Endometrial microvascular endothelial cells (primary cell): Measurements from ENCODE around the gene TGFB2. TPM values are rescaled to one million over a fixed set of nuclear protein-coding genes. Genes with fewer than 3 reads are reported as not detected.

Experiments
- in situ Hi-C: cut with HindIII; loops from 2 replicates; pipeline ENCODE4 v1.10.0; 2017; ENCODE audit warnings: low sequenced_read_pairs, low pct_unique_long_range_greater_than_20kb; ENCODE audit errors: inconsistent ontology term
- total RNA-seq: library from RNA; depleted of rRNA; stranded (reverse); fragments of >200 nt; gene quantifications from one replicate; pipeline ENCODE4 v1.2.3, GENCODE V29; 2015; ENCODE audit errors: inconsistent ontology term

TGFB2 gene
- total RNA-seq, 1 donor from 2014 or later: 8.5 TPM

DNA sequence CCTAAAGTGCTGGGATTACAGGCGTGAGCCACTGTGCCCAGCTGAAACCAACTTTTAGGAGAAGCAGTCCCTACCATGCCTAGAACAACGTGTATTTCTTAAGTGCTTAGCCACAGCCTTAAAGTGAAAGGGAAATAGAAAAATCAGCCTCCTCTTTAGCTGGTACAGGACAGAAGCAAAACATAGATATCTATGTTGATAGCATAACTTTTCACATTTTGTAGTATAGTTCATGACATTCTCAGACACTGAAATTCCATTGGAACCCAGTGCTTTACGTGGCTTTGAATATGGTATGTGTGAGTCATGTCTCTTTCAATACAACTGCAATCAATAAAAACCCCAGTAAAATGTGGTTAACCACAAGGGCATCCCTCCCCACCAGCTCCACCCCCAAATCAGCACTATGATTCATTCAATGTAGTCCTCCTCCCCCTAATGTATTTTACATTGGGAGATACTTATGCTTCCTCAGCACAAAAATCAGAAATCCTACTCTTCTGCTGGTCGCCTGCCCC is 32.1 kb downstream of the TGFB2 start:
- in situ Hi-C loops: no loop called here

DNA sequence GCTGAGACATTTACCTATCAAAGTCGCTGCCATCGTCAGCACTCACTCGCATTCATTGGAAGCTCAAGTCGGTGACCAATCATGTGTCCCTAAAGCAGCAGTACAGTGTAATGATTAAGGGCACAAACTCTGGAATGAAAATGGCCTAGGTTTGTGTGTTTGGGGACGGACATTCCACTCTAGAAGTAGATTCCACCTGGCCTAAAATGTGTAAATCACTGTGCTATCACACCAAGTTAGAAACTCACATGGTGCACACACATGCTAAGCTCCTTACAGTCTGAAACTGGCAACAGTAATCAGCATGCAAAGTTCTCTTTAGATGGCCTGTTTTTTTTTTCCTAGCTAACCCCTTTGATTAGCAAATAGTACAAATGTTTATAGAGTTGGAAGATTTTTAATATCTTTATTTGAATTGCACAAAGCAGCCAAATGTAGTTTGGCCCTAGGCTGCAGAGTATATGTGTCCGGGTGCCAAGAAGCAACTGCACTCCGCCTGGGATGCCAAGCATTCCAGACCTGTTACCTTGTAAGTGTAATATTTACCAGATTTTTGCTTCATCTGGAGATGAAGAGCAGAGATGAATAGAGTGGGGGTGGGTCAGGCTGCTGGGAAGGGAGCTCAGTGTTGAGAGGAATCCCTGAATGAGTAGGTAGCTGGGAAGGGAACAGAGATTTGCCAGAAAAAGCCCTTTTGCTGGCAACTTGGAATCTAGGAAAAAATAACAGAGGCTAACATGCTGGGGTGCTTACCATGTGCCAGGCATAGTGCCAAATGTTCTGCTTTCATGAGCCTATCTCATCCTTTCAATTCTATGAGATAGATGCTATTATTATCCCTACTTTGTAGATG is 35.2 kb downstream of the TGFB2 start:
- in situ Hi-C loops: no loop called here

DNA sequence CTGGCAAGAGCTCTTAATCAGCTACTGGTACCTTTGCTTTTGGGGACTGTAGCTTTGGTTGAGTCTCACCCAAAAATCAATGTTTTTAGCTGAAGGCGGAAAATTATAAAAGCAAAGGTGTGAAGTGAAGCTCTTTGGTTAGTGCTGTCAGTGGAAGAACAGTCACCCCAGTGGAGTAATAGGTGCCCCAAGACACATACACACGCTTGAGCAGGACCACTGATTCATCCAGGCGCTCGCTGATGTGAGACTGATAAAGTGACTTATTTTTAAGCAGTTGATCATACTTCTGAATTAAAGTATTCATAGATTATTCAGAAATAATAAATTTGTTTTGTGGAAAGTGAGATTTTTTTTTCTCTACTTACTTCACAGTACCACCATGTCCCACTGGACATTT is 37.1 kb downstream of the TGFB2 start:
- in situ Hi-C loops: no loop called here

DNA sequence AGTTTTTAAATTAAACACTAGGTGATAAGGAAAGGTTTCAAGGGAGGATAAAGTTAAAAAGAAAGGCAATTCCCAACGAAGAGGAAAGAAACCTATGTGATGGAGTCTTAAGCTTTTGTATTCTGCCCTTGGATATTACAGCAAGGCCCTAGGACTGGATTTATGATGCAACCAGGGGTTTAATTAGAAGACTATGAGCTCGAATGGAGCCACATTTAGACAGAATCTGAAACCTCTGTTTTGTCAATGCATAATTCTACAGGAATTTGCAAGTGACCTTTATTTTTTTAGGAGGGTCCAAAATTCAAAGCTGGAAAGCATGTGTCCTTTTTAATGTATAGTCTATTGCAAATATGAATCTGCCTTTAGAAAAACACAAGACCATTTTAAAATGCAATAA is 37.9 kb downstream of the TGFB2 start:
- in situ Hi-C loops: no loop called here

DNA sequence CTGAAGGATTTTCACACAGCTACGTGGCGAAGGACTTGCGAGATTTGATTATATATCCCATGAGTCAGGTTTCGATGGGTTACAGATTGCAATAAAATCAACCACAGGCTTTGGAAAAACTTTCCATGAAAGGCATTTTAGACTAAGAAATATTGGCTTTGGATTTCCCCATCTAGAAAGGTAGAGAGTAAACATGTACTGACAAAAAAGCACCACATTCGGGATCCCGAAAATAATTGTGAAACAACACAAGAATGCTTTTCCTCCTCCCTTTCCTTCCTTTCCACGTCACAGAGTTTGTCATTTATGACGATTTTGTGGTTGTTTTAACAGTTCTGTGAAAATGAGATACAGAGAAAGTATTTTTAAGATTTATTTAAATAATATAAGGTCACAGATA is 38.5 kb downstream of the TGFB2 start:
- in situ Hi-C loops: no loop called here

DNA sequence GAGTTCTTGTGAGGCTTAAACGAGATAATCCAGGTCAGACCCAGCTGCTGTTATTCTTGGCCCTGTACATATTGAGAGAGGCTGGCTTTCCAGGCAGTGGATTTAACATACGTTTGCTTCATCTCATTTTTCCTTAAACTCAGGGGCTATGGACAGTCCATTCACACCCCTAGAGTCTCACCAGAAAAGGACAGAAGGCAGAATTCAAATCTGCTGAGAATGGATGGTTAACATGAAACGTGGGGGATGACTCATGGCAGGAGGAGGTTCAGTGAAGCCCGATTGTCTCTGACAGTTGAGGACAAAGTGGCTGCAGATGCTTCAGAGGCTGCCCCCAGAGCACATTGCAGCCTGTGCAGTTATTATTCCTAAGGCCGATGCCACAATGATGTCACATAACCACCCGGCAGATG is 39.5 kb downstream of the TGFB2 start:
- in situ Hi-C loops: no loop called here

DNA sequence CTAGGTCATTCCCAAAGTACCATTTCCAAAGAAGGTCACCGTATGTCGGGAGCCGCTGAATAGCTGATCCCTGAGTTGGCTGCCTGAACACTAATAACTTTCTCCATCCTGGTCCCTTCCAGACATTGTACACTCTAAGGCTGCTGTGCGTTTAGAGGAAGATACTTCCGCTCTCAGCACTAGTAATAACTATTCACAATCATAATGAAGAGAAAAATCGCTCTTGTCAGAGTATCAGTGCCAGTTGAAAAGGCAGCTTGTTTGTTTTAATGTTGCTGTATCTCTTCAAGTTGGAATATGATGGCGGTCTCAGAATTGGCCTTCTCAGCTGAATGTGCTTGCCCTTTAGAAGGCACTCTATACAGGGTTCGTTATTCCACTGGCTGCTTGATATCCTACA is 43.5 kb downstream of the TGFB2 start:
- in situ Hi-C loops: no loop called here

DNA sequence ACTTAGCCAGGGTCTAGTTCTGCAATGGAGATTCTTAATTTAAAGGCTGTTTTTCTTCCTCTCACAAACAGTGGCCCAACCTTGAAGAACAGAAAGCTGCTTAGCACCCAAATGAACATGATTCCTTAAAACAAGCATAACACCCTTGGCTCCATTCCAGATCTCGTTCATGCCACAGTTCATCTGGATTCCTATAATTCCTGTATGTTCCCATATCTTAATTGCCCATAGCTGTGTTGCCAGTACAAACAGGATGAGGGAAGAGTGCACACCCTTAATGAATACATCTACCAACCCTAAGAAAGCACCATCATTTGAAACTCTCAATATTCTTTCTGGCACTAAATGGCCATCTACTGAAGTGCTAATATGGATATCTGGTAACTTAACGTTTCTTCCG is 45.5 kb downstream of the TGFB2 start:
- in situ Hi-C loops: no loop called here

DNA sequence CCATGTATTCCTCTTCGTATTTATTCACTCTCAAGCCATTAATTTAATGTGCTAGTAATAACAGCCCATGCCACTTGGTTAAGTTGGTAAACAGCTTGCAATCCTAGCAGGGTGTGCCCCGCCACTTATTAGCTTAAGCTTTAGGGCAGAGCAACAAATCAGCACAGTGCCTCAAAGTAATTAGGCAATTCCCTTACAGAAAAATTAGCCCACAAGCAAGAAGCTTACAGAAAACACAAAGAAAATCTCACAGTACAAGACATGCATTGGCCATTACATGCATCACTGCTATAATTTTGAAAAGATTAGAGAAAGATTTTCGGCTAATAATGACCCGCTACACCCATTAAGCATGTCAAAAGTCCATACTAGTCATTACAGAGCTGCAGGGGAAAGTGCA is 47.6 kb downstream of the TGFB2 start:
- in situ Hi-C loops: no loop called here

DNA sequence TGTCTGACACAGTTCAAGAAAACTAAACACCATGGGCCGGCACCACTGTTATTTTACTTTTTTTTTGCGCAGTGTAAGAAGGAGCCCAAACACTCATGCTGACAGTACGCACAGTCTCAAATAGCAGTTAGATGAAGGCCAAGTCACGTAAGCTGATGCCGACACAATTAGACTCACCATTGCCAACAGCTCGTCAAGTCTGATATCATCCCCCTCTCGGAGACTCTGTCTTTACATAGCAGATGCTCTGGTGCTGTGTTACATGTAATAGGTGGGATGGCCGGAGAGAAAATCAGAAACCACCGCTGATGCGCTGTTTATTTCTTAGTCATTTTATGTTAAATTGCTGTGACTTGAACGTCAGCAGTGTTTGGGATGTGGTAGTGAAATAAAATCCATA is 49.3 kb downstream of the TGFB2 start:
- in situ Hi-C loops: no loop called here

DNA sequence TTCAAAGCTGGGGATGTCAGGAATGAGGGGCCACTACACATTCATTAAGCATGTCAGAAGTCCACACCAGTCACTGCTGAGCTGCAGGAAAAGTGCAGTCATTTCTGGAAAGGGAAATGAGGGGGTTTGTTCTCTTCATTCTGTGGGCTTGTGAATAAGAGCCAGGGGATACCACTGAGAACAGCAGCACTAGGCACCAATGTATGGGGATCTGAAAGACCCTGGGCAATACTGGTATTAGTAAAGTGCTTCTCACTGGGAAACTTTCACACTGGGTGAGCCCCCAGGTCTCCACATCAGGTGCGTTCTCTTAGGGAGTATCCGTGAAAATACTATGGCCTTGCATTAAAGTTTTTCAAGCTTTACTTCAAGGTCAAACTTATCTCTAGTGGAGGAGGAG is 49.9 kb downstream of the TGFB2 start:
- in situ Hi-C loops: no loop called here

DNA sequence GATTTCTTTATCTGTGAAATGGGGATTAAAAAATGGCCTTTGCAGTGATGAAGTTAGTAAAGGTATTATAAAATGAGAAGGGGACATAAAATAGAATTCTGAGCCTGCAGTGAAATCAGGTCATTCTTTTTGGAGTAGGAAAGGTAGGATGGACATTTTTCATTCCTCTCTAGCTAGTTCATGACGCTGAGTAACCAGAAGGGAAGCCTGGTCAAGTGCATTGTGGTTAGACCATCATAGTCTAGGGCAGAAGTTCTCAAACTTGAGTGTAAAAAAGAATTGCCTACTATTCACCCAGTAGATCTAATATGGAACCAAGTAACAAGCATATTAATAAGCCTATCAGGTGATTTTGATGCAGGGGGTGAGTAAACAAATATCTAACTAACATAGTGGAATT is 50.8 kb downstream of the TGFB2 start:
- in situ Hi-C loops: no loop called here

DNA sequence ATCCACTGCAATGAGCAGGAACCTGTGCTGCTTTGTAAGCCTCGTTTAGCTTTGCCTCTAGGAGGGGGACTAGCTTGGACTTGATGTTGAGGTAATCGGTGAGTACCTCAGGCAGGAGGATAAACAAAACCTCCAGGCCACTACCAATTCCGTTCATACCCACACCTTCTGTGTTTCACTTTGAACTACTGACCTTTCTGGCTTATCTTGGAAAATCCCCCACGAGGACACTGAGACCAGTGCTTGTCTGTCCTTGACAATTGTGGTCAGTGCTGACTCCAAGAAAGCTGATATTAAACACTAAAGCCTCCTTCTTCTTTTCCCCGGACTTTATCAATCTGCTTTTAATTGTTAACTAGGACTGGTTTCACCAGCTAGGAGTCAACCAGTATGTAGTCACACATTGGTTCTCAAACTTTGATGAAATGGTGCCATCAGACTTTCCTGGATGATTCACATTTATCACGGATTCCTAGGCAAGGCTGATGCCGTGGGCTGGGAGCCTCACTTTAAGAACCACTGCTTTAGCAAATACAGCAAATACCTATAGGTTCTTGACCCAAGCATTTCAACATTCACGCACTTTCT is 52.7 kb downstream of the TGFB2 start:
- in situ Hi-C loops: no loop called here

DNA sequence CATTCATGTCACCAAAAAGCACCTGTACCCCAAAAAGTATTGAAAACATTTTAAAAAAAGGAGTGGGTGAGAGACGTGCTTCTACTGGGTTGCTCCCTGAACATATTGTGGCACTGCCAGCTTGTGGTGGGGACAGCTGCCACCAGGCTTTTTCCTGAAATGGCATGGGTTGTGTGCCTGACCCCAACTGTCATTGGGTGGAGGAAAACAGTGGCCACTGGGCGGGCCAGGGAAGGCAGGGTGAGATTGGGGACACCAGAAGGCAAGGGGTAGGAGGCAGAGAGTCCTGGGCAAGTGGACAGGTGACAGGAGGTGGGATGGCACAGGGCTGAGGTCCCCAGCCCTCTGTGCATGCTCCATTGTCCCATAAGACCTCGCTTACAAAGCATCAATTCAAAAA is 55.5 kb downstream of the TGFB2 start:
- in situ Hi-C loops: no loop called here

DNA sequence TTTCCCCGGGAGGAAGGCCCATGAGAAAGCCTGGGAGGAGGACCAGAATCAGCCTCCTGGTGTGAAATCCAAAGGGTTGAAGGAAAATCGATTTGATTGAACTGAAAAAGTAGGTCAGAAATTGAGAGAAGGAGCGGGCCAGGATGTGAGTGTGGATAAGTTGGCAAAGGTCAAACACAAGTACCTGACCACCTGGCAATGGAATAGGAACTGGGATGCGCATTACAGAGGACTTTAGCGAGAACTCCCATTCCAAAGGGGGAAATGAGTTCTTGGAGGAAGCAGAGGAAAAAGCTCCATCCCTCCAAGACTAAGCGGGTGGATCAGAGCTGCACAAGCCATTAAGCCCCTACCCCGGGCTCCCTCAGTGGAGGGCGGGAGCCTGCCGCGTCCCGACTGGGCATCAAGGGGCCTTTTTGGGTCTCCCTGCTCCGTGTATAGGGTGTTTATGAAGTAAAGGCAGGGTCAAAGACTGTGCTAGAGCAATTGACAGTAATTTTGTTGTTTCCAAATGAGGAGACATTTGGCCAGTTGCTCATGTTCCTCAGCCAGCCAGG is 56.4 kb downstream of the TGFB2 start:
- in situ Hi-C loops: no loop called here

DNA sequence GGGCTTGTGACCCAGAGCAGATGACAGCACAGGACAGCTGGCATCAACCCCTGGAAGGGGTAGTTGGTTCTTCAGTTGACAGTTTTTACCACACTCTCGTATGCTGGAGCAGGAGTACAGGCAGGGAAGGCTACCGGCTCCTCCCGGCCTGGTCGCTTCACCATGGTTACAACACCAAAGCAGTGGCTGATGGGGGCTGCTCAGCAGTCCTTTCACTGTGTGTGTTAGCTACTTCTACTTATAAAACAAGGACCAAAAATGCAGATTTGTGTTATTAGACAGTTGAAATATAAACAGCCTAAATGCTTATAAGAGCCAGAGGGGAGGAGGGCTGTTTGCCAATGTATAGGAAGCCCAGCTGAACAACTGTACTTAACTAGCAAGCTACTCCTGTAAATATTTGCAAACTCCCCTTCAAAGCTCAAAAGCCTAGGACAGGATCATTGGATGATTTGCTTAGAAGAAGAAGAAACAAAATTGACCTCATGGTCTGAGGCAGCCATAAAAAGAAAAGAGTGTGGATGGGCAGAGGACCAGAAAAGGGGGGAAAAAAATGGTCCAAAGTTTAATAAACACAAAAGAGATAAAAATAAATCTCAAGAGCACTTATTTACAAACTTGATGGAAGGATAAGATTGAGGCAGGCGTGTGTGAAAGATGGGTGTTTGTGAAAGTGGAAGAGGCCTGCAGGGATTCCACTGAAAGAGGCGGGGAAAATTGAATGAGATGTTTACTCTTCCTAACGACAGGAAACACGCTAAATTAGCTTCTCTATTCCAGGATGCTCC is 57.1 kb downstream of the TGFB2 start:
- in situ Hi-C loops: no loop called here

DNA sequence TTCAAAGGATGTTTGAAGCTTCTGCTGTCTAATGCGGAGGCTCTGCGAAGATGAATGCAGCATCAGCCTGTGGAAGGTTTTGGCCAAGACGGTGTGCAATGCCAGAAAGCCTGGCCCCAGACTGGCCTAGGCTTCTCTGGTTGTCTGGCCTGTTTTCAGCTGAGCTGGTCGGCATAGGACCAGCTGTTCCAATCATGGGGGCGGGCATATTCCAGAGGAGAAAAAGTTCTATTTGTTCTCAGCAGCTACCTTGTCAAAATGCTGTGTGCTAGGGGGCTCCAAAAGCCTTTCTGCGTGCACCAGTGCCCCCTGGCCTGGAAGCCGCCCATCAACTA is 57.6 kb downstream of the TGFB2 start:
- in situ Hi-C loops: no loop called here

DNA sequence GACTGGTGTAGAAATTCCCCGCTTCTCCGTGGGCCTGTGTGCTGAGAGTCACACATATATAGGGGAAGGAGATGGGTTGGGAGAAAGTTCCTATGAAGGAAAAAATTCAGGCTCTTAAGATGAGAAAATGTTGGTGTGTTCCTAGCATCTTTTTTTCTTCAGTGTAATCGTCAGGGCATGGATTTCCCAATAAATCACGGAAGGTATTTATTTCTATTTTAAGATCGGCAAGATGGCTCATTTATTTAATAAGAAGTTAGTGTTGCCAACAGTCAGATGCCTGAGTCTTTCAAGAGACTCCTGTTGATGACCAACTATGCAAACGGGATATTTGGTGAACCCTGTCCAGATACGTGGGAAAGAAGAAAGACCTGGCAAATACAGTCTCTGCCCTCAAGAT is 58.2 kb downstream of the TGFB2 start:
- in situ Hi-C loops: no loop called here

DNA sequence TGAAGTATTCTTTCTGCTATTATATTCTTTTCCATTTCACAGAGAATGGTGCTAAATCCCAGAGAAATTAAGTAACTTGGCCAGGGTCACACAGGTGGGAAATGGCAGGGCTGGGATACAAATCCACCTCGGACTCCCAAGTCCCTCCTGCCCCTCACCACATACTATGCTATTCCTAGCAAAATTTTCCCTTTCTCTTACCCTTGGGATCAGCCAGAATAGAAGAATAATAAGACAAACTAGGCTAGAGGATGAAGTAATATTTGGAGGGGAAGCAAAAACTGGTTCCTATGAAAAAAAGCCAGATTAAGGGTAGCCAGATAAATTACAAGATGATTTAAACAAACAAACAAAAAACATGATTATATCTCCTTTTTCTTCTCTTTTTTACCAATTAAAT is 62.5 kb downstream of the TGFB2 start:
- in situ Hi-C loops: no loop called here

DNA sequence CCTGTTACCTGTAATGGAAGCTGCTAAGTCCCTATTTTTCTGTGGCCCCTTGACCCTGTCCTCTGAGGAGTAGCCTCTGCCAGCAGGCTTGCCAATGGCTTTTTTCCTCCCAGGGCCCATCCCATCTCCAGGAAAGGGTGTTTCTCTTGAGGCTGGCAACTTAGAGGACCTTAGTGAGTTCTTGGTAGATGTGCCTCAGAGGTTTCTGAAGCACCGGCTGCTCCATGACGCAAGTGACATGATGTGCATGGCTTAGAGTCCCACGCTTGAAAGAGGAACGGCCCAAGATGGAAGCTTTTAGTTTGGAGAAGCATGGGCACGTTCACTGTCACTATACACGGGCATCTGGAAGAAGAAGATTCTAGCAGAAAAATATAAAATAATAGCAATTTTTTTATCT is 63.0 kb downstream of the TGFB2 start:
- in situ Hi-C loops: no loop called here
